Measurements from ENCODE around the gene PASK.
"Not testable (repeated sequence)": the region's sequence is repeated elsewhere in the genome, so short reads cannot be mapped to it uniquely, and the experiment has no call there.

PASK gene

GRCh38 chr2:241108271-241109209 lies 40.7 kb downstream of the PASK start:
- peaks cover 12 to 69% of the 10 kb centered on the region in 2 donors for H3K36me3 ChIP-seq (replicated peaks in 1 of 2; ENCODE audit: control insufficient read depth in 2 of 2, insufficient read depth in 2 of 2, low read length in 2 of 2)
- no peak overlapping the region for H3K18ac ChIP-seq (ENCODE audit: low read length)
- H2AFZ ChIP-seq (ENCODE audit: low read length) = no peak overlapping the region
- no peak overlapping the region for H2BK12ac ChIP-seq (ENCODE audit: low read length)
- H3K4me3 ChIP-seq (ENCODE audit: low read length in 2 of 2) = no peak overlapping the region
- no peak overlapping the region for H3K14ac ChIP-seq (ENCODE audit: low read length)
- WGBS, 2 donors (ENCODE audit: extremely low coverage in 2 of 2, insufficient read length in 2 of 2, insufficient replicate concordance in 1 of 2) = 100% methylated on average over 2 to 5 of the region's 35 CpGs
- no peak overlapping the region for H3K4ac ChIP-seq (ENCODE audit: low read length)
- no peak overlapping the region for H2BK15ac ChIP-seq (ENCODE audit: low read length)
- H3K9ac ChIP-seq (ENCODE audit: low read depth, low read length, poor library complexity) = peak overlapping the region; percentile 44
- H3K4me1 ChIP-seq (ENCODE audit: control insufficient read depth in 2 of 2, insufficient read depth in 1 of 2, low read depth in 1 of 2, low read length in 2 of 2) = peaks cover 0 to under 1% of the 10 kb centered on the region in 2 donors
- no peak overlapping the region for H2BK120ac ChIP-seq (ENCODE audit: low read depth, low read length)
- no peak overlapping the region for H4K8ac ChIP-seq (ENCODE audit: low read depth, low read length)
- no peak overlapping the region for H4K91ac ChIP-seq (ENCODE audit: low read depth, low read length, poor library complexity)
- H3K23ac ChIP-seq (ENCODE audit: low read depth, low read length, poor library complexity) = peak overlapping the region; percentile 81
- DNase-seq (ENCODE audit: low spot score) = no peak
- no peak overlapping the region for H3K4me2 ChIP-seq (ENCODE audit: insufficient read depth, low read length, poor library complexity, severe bottlenecking)
- H2AK5ac ChIP-seq (ENCODE audit: low read depth, low read length) = no peak overlapping the region
- peak overlapping the region; percentile 93 for H2BK5ac ChIP-seq (ENCODE audit: low read length)
- H3K27me3 ChIP-seq (ENCODE audit: control insufficient read depth in 3 of 3, insufficient read depth in 3 of 3, low read depth in 1 of 3, low read length in 3 of 3) = no peaks in the 10 kb centered on the region
- H3K27ac ChIP-seq (replicated peaks; ENCODE audit: low read length) = no peak overlapping the region
- peaks cover 0 to 2% of the 10 kb centered on the region in 2 donors for H3K9me3 ChIP-seq (replicated peaks in 1 of 2; ENCODE audit: control insufficient read depth in 2 of 2, insufficient read depth in 1 of 2, low read depth in 1 of 2, low read length in 2 of 2)
- H3K79me1 ChIP-seq (ENCODE audit: low read depth, low read length) = no peaks in the 10 kb centered on the region

DNA sequence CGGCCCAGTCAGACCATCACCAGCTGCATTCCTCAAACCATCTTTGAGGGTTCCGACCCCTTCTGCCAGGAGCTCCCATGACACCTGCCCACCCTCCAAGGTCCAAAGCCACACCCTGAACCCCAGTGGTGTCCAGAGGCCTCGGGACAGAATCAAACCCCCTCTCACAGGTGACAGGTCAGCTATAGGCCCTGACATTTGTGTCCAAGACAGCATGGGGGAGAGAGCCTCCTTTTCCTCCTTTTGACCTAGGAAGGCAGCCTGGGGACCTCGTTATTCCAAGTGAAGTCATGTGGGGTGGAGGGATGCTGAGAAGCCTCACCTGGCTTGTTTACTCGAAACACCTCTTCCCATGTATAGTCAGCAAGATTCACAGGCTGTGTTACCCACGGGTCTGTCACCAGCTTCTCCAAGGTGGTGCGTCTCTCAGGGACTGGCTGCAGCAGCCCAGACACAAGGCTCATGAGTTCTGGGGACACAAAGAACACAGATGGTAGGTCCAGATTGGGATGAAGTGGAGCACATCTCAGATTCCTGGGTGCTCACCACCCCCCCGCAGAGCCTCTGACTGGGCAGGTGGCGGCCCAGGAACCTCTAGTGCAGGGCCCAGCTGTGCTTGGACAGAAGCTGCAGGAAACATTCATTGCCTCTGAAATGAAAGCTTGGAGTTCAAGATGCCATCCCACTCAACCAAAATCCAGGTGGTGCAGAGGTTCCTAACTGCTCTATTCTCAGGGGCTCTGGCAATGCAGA lies 42.1 kb downstream of the PASK start:
- no peak overlapping the region for H2AFZ ChIP-seq (ENCODE audit: low read length)
- peaks cover 1 to 4% of the 10 kb centered on the region in 2 donors for H3K4me1 ChIP-seq (ENCODE audit: control insufficient read depth in 2 of 2, insufficient read depth in 1 of 2, low read depth in 1 of 2, low read length in 2 of 2)
- H3K18ac ChIP-seq (ENCODE audit: low read length) = no peak overlapping the region
- H2BK12ac ChIP-seq (ENCODE audit: low read length) = no peak overlapping the region
- H4K8ac ChIP-seq (ENCODE audit: low read depth, low read length) = no peak overlapping the region
- no peak overlapping the region for H3K27ac ChIP-seq (replicated peaks; ENCODE audit: low read length)
- H3K9me3 ChIP-seq (replicated peaks in 1 of 2; ENCODE audit: control insufficient read depth in 2 of 2, insufficient read depth in 1 of 2, low read depth in 1 of 2, low read length in 2 of 2) = peaks cover 0 to 2% of the 10 kb centered on the region in 2 donors
- H3K4ac ChIP-seq (ENCODE audit: low read length) = no peak overlapping the region
- H3K23ac ChIP-seq (ENCODE audit: low read depth, low read length, poor library complexity) = no peak overlapping the region
- no peak overlapping the region for H2BK120ac ChIP-seq (ENCODE audit: low read depth, low read length)
- no CpG with 5 or more reads among the region's 9 CpGs for WGBS, 2 donors (ENCODE audit: extremely low coverage in 2 of 2, insufficient read length in 2 of 2, insufficient replicate concordance in 1 of 2)
- no peak overlapping the region for H3K4me3 ChIP-seq (ENCODE audit: low read length in 2 of 2)
- H2BK5ac ChIP-seq (ENCODE audit: low read length) = no peak overlapping the region
- no peak overlapping the region for H4K91ac ChIP-seq (ENCODE audit: low read depth, low read length, poor library complexity)
- H2AK5ac ChIP-seq (ENCODE audit: low read depth, low read length) = no peak overlapping the region
- no peak overlapping the region for H3K9ac ChIP-seq (ENCODE audit: low read depth, low read length, poor library complexity)
- peaks cover 10 to 56% of the 10 kb centered on the region in 2 donors for H3K36me3 ChIP-seq (replicated peaks in 1 of 2; ENCODE audit: control insufficient read depth in 2 of 2, insufficient read depth in 2 of 2, low read length in 2 of 2)
- DNase-seq (ENCODE audit: low spot score) = no peak
- H3K79me1 ChIP-seq (ENCODE audit: low read depth, low read length) = no peaks in the 10 kb centered on the region
- H3K14ac ChIP-seq (ENCODE audit: low read length) = no peak overlapping the region
- H3K4me2 ChIP-seq (ENCODE audit: insufficient read depth, low read length, poor library complexity, severe bottlenecking) = no peak overlapping the region
- H3K27me3 ChIP-seq (ENCODE audit: control insufficient read depth in 3 of 3, insufficient read depth in 3 of 3, low read depth in 1 of 3, low read length in 3 of 3) = no peaks in the 10 kb centered on the region
- no peak overlapping the region for H2BK15ac ChIP-seq (ENCODE audit: low read length)

- Histone ChIP-seq H2BK12ac (ENCODE audit: low read length) (no peak overlapping the region), H4K8ac (ENCODE audit: low read depth, low read length) (no peak overlapping the region), H3K4me1 (ENCODE audit: control insufficient read depth in 2 of 2, insufficient read depth in 1 of 2, low read depth in 1 of 2, low read length in 2 of 2) (peaks cover 4 to 10% of the 10 kb centered on the region in 2 donors), H3K27me3 (ENCODE audit: control insufficient read depth in 3 of 3, insufficient read depth in 3 of 3, low read depth in 1 of 3, low read length in 3 of 3) (no peaks in the 10 kb centered on the region), H3K79me1 (ENCODE audit: low read depth, low read length) (peaks cover 9% of the 10 kb centered on the region), H4K91ac (ENCODE audit: low read depth, low read length, poor library complexity) (no peak overlapping the region), H3K18ac (ENCODE audit: low read length) (no peak overlapping the region), H2BK5ac (ENCODE audit: low read length) (no peak overlapping the region), H3K9me3 (replicated peaks in 1 of 2; ENCODE audit: control insufficient read depth in 2 of 2, insufficient read depth in 1 of 2, low read depth in 1 of 2, low read length in 2 of 2) (peaks cover 0 to 2% of the 10 kb centered on the region in 2 donors), H3K4ac (ENCODE audit: low read length) (no peak overlapping the region), H2BK120ac (ENCODE audit: low read depth, low read length) (no peak overlapping the region), H3K9ac (ENCODE audit: low read depth, low read length, poor library complexity) (no peak overlapping the region), H3K4me3 (ENCODE audit: low read length in 2 of 2) (no peak overlapping the region), H2AFZ (ENCODE audit: low read length) (no peak overlapping the region), H2AK5ac (ENCODE audit: low read depth, low read length) (no peak overlapping the region), H3K23ac (ENCODE audit: low read depth, low read length, poor library complexity) (no peak overlapping the region), H3K27ac (replicated peaks; ENCODE audit: low read length) (no peak overlapping the region), H2BK15ac (ENCODE audit: low read length) (no peak overlapping the region), H3K36me3 (replicated peaks in 1 of 2; ENCODE audit: control insufficient read depth in 2 of 2, insufficient read depth in 2 of 2, low read length in 2 of 2) (peaks cover 8 to 50% of the 10 kb centered on the region in 2 donors), H3K4me2 (ENCODE audit: insufficient read depth, low read length, poor library complexity, severe bottlenecking) (no peak overlapping the region), H3K14ac (ENCODE audit: low read length) (no peak overlapping the region)
- no CpG with 5 or more reads among the region's 3 CpGs for WGBS, 2 donors (ENCODE audit: extremely low coverage in 2 of 2, insufficient read length in 2 of 2, insufficient replicate concordance in 1 of 2)
- DNase-seq (ENCODE audit: low spot score) = no peak
These were observed 43.6 kb downstream of the PASK start for GRCh38 chr2:241105641-241106040.

DNA sequence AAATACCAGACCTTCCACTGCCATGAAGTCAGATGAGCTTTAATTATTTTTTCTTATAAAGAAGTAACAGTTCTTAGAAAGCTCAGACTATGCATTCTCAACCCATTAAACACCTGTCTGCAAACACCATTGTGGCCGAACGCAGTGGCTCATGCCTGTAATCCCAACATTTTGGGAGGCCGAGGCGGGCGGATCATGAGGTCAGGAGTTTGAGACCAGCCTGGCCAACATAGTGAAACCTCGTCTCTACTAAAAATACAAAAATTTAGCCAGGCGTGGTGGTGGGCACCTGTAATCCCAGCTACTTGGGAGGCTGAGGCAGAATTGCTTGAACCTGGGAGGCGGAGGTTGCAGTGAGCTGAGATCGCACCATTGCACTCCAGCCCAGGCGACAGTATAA lies 44.7 kb downstream of the PASK start:
- H2BK5ac ChIP-seq (ENCODE audit: low read length); H2BK12ac ChIP-seq (ENCODE audit: low read length); H2BK15ac ChIP-seq (ENCODE audit: low read length); H3K79me1 ChIP-seq (ENCODE audit: low read depth, low read length); H3K9ac ChIP-seq (ENCODE audit: low read depth, low read length, poor library complexity); H3K4me1 ChIP-seq (ENCODE audit: control insufficient read depth in 2 of 2, insufficient read depth in 1 of 2, low read depth in 1 of 2, low read length in 2 of 2); H3K23ac ChIP-seq (ENCODE audit: low read depth, low read length, poor library complexity); H2BK120ac ChIP-seq (ENCODE audit: low read depth, low read length); H3K4me3 ChIP-seq (ENCODE audit: low read length in 2 of 2); DNase-seq (ENCODE audit: low spot score); H2AK5ac ChIP-seq (ENCODE audit: low read depth, low read length); H4K8ac ChIP-seq (ENCODE audit: low read depth, low read length); H3K4me2 ChIP-seq (ENCODE audit: insufficient read depth, low read length, poor library complexity, severe bottlenecking); H3K9me3 ChIP-seq (replicated peaks in 1 of 2; ENCODE audit: control insufficient read depth in 2 of 2, insufficient read depth in 1 of 2, low read depth in 1 of 2, low read length in 2 of 2); H4K91ac ChIP-seq (ENCODE audit: low read depth, low read length, poor library complexity); H2AFZ ChIP-seq (ENCODE audit: low read length); H3K14ac ChIP-seq (ENCODE audit: low read length); H3K4ac ChIP-seq (ENCODE audit: low read length); H3K27ac ChIP-seq (replicated peaks; ENCODE audit: low read length); H3K18ac ChIP-seq (ENCODE audit: low read length); H3K27me3 ChIP-seq (ENCODE audit: control insufficient read depth in 3 of 3, insufficient read depth in 3 of 3, low read depth in 1 of 3, low read length in 3 of 3): not testable (repeated sequence)
- H3K36me3 ChIP-seq (replicated peaks in 1 of 2; ENCODE audit: control insufficient read depth in 2 of 2, insufficient read depth in 2 of 2, low read length in 2 of 2) = peaks cover 9 to 53% of the 10 kb centered on the region in 2 donors
- WGBS, 2 donors (ENCODE audit: extremely low coverage in 2 of 2, insufficient read length in 2 of 2, insufficient replicate concordance in 1 of 2) = no CpG with 5 or more reads among the region's 10 CpGs
